D341Med (cell line): ENCODE measurements around the gene DNAH3.
"Not testable (repeated sequence)": the region's sequence is repeated elsewhere in the genome, so short reads cannot be mapped to it uniquely, and the experiment has no call there.

Experiments used
- DNase-seq: peaks from one replicate; pipeline ENCODE4 v3.0.0; 2012; ENCODE audit warnings: low spot score

DNAH3 gene

GRCh38 chr16:21169249-21169981 lies 18.8 kb upstream of the DNAH3 start:
- DNase-seq: no peak

- no peak for DNase-seq
Measured at GRCh38 chr16:21167929-21168602, 17.4 kb upstream of the DNAH3 start.

GRCh38 chr16:21167360-21167759 lies 16.7 kb upstream of the DNAH3 start:
- DNase-seq: no peak

- no peak for DNase-seq
Measured at GRCh38 chr16:21166561-21166961, 15.9 kb upstream of the DNAH3 start.

GRCh38 chr16:21164521-21165168 lies 14.0 kb upstream of the DNAH3 start:
- DNase-seq: no peak

GRCh38 chr16:21163576-21163975 lies 12.9 kb upstream of the DNAH3 start:
- DNase-seq: no peak

- DNase-seq: no peak
Measured at GRCh38 chr16:21162661-21163151, 12.1 kb upstream of the DNAH3 start.

- no peak for DNase-seq
Measured at GRCh38 chr16:21161211-21161610, 10.6 kb upstream of the DNAH3 start.

- no peak for DNase-seq
Measured at GRCh38 chr16:21160276-21160675, 9.6 kb upstream of the DNAH3 start.

- no peak for DNase-seq
Measured at GRCh38 chr16:21159281-21159951, 8.8 kb upstream of the DNAH3 start.

- DNase-seq: peak; percentile 86
Measured at GRCh38 chr16:21158208-21159110, 7.8 kb upstream of the DNAH3 start, which contains the start of gene LDAF1. Gene LDAF1 (plus strand): TSS chr16:21158674. CDS start chr16:21161183, 2,509 bp downstream.

GRCh38 chr16:21157632-21158031 lies 7.0 kb upstream of the DNAH3 start:
- no peak for DNase-seq

GRCh38 chr16:21156767-21157467 lies 6.3 kb upstream of the DNAH3 start:
- DNase-seq: peak; percentile 74

GRCh38 chr16:21156011-21156410 lies 5.4 kb upstream of the DNAH3 start:
- DNase-seq: not testable (repeated sequence)

GRCh38 chr16:21153124-21153729 lies 2.6 kb upstream of the DNAH3 start:
- not testable (repeated sequence) for DNase-seq

GRCh38 chr16:21152160-21153030 lies 1.7 kb upstream of the DNAH3 start:
- not testable (repeated sequence) for DNase-seq

- DNase-seq: no peak
Measured at GRCh38 chr16:21145738-21146137, 4.9 kb downstream of the DNAH3 start.

GRCh38 chr16:21134053-21134452 lies 16.6 kb downstream of the DNAH3 start:
- no peak for DNase-seq

GRCh38 chr16:21130811-21131210 lies 19.8 kb downstream of the DNAH3 start:
- no peak for DNase-seq
